GM18951 (cell line): Measurements from ENCODE around the gene HERC2.

ENCODE experiments used
- POLR2A ChIP-seq: IDR thresholded peaks from 4 replicates; pipeline ENCODE4 v1.6.1; 2011; ENCODE audit warnings: mild to moderate bottlenecking; ENCODE audit not compliant: insufficient read length, insufficient read depth; ENCODE audit errors: extremely low read depth
- in situ Hi-C: fragments of 300-500 bp; cut with MboI; formaldehyde crosslinking; loops from one replicate; pipeline ENCODE4 v1.12.0; 2022; ENCODE audit warnings: low sequenced_read_pairs, mixed read lengths, inconsistent platforms; ENCODE audit not compliant: unreplicated experiment

Gene HERC2

GRCh38 chr15:28106294-28107110, 215.5 kb downstream of the HERC2 start:
- TF ChIP-seq POLR2A, result no peak
- in situ Hi-C loops, result no loop called here

GRCh38 chr15:28105793-28106192, 216.2 kb downstream of the HERC2 start:
- in situ Hi-C loops, result no loop called here
- TF ChIP-seq POLR2A, result no peak

GRCh38 chr15:28105224-28105791, 216.7 kb downstream of the HERC2 start:
- in situ Hi-C loops, result no loop called here
- TF ChIP-seq POLR2A, result no peak

- in situ Hi-C loops, result no loop called here
- no peak for TF ChIP-seq POLR2A
Observed at GRCh38 chr15:28104326-28104725, 217.7 kb downstream of the HERC2 start.

- in situ Hi-C loops, result no loop called here
- no peak for TF ChIP-seq POLR2A
Observed at GRCh38 chr15:28103831-28104230, 218.1 kb downstream of the HERC2 start.

- in situ Hi-C loops, result no loop called here
- no peak for TF ChIP-seq POLR2A
Observed at GRCh38 chr15:28101983-28102441, 220.0 kb downstream of the HERC2 start.

- TF ChIP-seq POLR2A, result no peak
- in situ Hi-C loops, result no loop called here
Observed at GRCh38 chr15:28101201-28101600, 220.8 kb downstream of the HERC2 start.

- in situ Hi-C loops, result no loop called here
- no peak for TF ChIP-seq POLR2A
Observed at GRCh38 chr15:28100516-28101195, 221.3 kb downstream of the HERC2 start.

- in situ Hi-C loops, result no loop called here
- TF ChIP-seq POLR2A, result no peak
Observed at GRCh38 chr15:28099555-28100140, 222.3 kb downstream of the HERC2 start.

- in situ Hi-C loops, result no loop called here
- no peak for TF ChIP-seq POLR2A
Observed at GRCh38 chr15:28098766-28099554, 223.0 kb downstream of the HERC2 start, which contains the start of gene OCA2. TSS of gene OCA2 (minus strand) at chr15:28099315. CDS start at chr15:28081874, 17,441 bp downstream.

GRCh38 chr15:28098360-28098765, 223.6 kb downstream of the HERC2 start:
- in situ Hi-C loops, result no loop called here
- TF ChIP-seq POLR2A, result no peak

- in situ Hi-C loops, result no loop called here
Observed at GRCh38 chr15:28097656-28098359, 224.2 kb downstream of the HERC2 start.

More at GRCh38 chr15:28097656-28098359, 224.2 kb downstream of the HERC2 start:
- TF ChIP-seq POLR2A, result no peak
